Stimulated activated CD8-positive, alpha-beta memory T cell treated with anti-CD3 and anti-CD28 coated beads, Interleukin-4, amount 100 ng/mL, for 1 hour (primary cell): ENCODE results near the gene SNAPC2.
"Not testable (repeated sequence)": the region's sequence is repeated elsewhere in the genome, so short reads cannot be mapped to it uniquely, and the experiment has no call there.

Source experiments
- DNase-seq, 2 donors: peaks; one replicate each; pipeline ENCODE4 v3.0.0-alpha.2; 2020; ENCODE audit warnings: low read depth in 2 of 2, low spot score in 1 of 2

The SNAPC2 gene

DNA sequence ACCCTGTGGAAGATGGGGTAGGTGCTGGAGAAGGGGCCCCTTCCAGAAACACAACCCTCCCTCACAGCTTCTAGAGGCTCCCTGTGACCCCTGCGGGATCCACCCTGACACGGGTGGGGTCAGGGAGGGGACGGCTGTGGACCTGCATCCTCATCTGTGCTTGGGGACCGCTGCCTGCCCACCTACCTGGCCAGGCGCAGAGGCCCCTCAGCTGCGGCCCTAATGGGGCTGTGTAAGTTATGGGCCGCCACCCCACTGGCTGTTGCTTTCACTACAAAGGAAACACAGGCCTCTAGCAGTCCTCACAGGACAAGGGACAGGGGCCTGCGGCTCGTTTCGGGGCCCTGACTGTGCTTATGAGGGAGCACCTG is 12.8 kb downstream of the SNAPC2 start:
- DNase-seq: no peak

DNA sequence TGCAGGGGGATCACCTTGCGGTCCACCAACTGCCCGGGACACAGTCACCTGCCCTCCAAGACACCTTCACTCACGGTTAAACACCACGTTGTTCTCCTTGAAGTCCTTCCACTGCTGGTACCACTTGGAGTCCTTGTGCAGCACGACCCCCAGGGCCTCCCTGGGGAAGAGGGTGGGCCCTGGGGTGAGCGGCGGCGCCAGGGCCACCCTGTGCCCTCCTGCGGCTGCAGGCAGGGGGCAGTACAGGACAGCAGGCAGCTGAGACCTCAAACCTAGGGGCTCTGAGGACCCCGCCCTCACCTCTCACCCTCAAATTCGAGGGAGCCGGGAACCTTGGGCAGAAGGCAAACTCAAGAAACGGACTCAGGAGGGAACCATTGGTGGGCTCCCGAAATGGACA is 13.3 kb downstream of the SNAPC2 start:
- DNase-seq: no peak

- no peak for DNase-seq
Observed at GRCh38 chr19:7933828-7934725, 13.9 kb downstream of the SNAPC2 start.

- no peak for DNase-seq
Observed at GRCh38 chr19:7934766-7935165, 14.6 kb downstream of the SNAPC2 start.

GRCh38 chr19:7940841-7941240 is 20.7 kb downstream of the SNAPC2 start:
- DNase-seq: no peak

GRCh38 chr19:7941895-7942596 is 21.9 kb downstream of the SNAPC2 start:
- DNase-seq: no peak

- no peak for DNase-seq
Observed at GRCh38 chr19:7942981-7943443, 22.9 kb downstream of the SNAPC2 start.

- peak; percentile 92 to 97 for DNase-seq
Observed at GRCh38 chr19:7943444-7944176, 23.5 kb downstream of the SNAPC2 start, which contains the start of gene TIMM44. TSS of gene TIMM44 (minus strand) at chr19:7943666. CDS start at chr19:7943651, 15 bp downstream.

DNA sequence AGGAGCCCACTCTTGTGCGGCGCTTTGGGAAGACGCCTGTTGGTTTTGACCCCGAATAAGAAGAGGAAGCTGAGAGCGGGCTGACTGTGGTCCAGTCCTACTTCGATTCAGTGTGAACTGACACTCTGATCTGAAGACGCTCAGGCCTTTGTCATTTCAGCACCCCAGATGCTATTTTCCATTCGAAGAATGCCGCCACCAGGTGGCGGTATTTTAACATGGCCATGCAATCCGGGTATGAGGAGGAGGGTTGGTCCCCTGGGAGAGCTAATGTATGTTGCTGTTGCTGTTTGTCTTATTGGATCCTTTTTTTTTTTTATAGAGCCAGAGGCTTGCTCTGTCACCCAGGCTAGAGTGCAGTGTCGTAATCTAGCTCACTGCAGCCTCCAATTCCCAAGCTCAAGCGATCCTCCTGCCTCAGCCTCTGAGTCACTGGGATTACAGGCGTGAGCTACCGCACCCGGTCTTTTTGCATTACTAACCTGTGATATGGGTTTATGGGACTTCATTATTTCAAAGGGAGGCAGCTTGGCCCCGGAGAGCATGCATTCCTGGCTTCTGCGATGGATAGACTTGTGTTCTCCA is 24.1 kb downstream of the SNAPC2 start:
- peak; percentile 70 to 72 for DNase-seq

- no peak for DNase-seq
Observed at GRCh38 chr19:7947939-7948338, 27.8 kb downstream of the SNAPC2 start.

GRCh38 chr19:7953060-7953459 is 32.9 kb downstream of the SNAPC2 start:
- no peak for DNase-seq

GRCh38 chr19:7953576-7953975 is 33.4 kb downstream of the SNAPC2 start:
- no peak for DNase-seq

GRCh38 chr19:7955696-7956095 is 35.6 kb downstream of the SNAPC2 start:
- DNase-seq: no peak

GRCh38 chr19:7959211-7959610 is 39.1 kb downstream of the SNAPC2 start:
- DNase-seq: no peak

- DNase-seq: not testable (repeated sequence)
Observed at GRCh38 chr19:7961082-7961481, 40.9 kb downstream of the SNAPC2 start.

DNA sequence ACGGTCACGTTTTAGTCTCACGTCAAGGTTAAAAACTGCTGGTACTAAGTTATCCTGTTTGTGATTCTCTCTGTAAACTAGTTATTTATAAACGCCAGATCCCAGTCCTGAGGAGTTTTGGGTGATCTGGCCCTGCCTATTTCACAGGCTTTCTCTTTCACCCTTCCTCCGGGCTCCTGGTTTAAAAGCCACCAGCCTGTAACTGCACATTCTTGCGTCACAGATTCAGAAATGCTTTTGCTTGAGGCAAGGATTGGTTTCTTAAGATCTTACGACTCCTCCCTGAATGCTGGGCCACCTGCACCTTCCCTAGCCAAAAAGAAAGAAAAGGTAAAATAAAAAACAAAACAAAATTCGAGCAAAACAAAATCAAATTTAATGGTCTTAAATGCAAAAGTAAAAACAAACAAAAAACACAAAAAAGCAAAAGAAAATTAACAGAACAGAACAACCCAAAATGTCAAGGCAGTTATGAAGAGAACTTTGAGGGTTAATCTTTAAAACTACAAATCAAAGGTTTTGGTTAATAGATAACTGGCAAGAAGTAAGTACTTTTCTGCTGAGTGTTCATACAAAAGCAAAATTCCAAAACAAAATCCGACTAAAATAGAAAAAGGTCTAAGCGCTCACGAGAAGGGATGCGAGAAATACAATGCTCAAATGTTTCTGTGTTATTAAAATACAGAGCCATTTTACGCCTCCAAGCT is 41.9 kb downstream of the SNAPC2 start:
- no peak for DNase-seq

GRCh38 chr19:7962644-7963268 is 42.6 kb downstream of the SNAPC2 start:
- DNase-seq: no peak

- no peak for DNase-seq
Observed at GRCh38 chr19:7963566-7963965, 43.4 kb downstream of the SNAPC2 start.

DNA sequence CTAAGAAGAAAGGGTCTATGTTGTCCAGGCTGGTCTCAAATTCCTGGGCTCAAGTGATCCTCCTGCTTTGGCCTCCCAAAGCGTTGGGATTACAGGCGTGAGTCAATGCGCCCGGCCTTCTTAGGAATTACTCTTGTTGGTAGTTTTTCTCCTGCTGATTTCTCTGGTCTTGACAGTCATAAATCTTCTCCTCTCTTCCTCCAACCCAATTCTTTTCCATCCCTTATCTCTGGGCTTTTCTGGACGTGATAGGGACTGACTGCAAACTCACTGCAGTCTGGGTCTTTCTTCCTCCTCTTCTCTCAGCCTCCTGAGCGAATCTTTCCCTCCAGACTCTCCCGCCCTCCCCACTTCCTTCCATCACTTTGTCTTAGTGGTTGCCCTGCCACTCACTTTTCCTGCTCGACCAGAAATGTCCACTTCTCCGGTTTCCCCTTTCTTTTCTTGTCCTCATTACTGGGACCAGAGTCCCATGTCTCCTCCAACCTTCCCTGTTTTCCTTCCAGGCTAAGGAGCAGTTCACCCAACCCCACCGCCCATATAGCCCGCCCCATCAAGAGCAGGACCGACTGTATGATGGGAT is 45.2 kb downstream of the SNAPC2 start:
- no peak for DNase-seq
